K562 (cell line): Measurements from ENCODE around the gene DNAJB12. TPM values are rescaled to one million over a fixed set of nuclear protein-coding genes. Genes with fewer than 3 reads are reported as not detected.

Experiments used
- BRF2 ChIP-seq: IDR thresholded peaks from 3 replicates; pipeline ENCODE4 v1.6.1; 2011; ENCODE audit warnings: borderline replicate concordance, mild to moderate bottlenecking; ENCODE audit not compliant: insufficient read length, insufficient read depth
- CHD1 ChIP-seq: fragments of 200-600 bp; sonication (generic); IDR thresholded peaks from one replicate; pipeline ENCODE4 v1.6.1; 2012; ENCODE audit warnings: mild to moderate bottlenecking, moderate library complexity, low read length, inconsistent platforms
- NCOR1 ChIP-seq: fragments of 450-650 bp; IDR thresholded peaks from 2 replicates; pipeline ENCODE4 v1.6.1; 2016; ENCODE audit warnings: mild to moderate bottlenecking, moderate library complexity
- NR2C1 ChIP-seq, 2 experiments: fragments of 450-650 bp; IDR thresholded peaks; 2 replicates each; pipeline ENCODE4 v1.6.1; 2017; ENCODE audit warnings: mild to moderate bottlenecking in 2 of 2, antibody characterized with exemption in 1 of 2, inconsistent platforms in 1 of 2, missing compliant biosample characterization in 1 of 2, missing genetic modification characterization in 1 of 2
- POLR2B ChIP-seq: fragments of 450-650 bp; IDR thresholded peaks from 2 replicates; pipeline ENCODE4 v1.6.1; 2018; ENCODE audit warnings: low read depth; ENCODE audit not compliant: partially characterized antibody
- RFX5 ChIP-seq: IDR thresholded peaks from 2 replicates; pipeline ENCODE4 v1.6.1; 2011; ENCODE audit warnings: low read depth, mild to moderate bottlenecking, improper control_type of control experiment, low read length
- SMAD4 ChIP-seq: fragments of 250-450 bp; sonication (Bioruptor Pico); conservative IDR thresholded peaks from 2 replicates; pipeline ENCODE4 v1.8.0; 2021; ENCODE audit warnings: inconsistent platforms, mild to moderate bottlenecking, moderate library complexity
- SNAPC5 ChIP-seq: fragments of 250-450 bp; sonication (Bioruptor Pico); IDR thresholded peaks from 2 replicates; pipeline ENCODE4 v1.8.0; 2021; ENCODE audit warnings: moderate library complexity, mild to moderate bottlenecking, inconsistent platforms
- ZNF740 ChIP-seq, 3 experiments: fragments of 200-800 bp in 1 of 3; sonication (Bioruptor generic) in 1 of 3; sonication (generic) in 1 of 3; formaldehyde crosslinking in 1 of 3; IDR thresholded peaks; 2 replicates each; pipeline versions ENCODE4 v1.6.1 to v1.8.0; 2016 to 2022; ENCODE audit warnings: mild to moderate bottlenecking in 2 of 3, missing compliant biosample characterization in 2 of 3, missing genetic modification characterization in 2 of 3, missing genetic modification reagents in 1 of 3
- ZNF764 ChIP-seq: fragments of 250-450 bp; sonication (Bioruptor Pico); IDR thresholded peaks from 2 replicates; pipeline ENCODE4 v1.4.0; 2020; ENCODE audit warnings: low read depth, mild to moderate bottlenecking, moderate library complexity
- polyA plus RNA-seq, 8 experiments: library from polyadenylated mRNA; depleted of rRNA in 4 of 8; stranded (reverse) in 5 of 8; unstranded in 3 of 8; fragments of >200 nt; fragmentation: Nextera tagmentation in 2 of 8; fragmentation: Illumina TruSeq in 1 of 8; extraction: Ambion mirVana in 2 of 8; extraction: Trizol in 1 of 8; gene quantifications; 2 replicates each; pipeline versions ENCODE4 v1.2.1 to v1.2.3, GENCODE V29; 2011 to 2014; ENCODE audit warnings: inconsistent platforms in 1 of 8, missing spikeins in 1 of 8
- total RNA-seq, 7 experiments: library from RNA; depleted of rRNA in 6 of 7; stranded (reverse); fragments of >200 nt in 6 of 7; fragmentation: Illumina TruSeq in 2 of 7; extraction: Trizol in 2 of 7; gene quantifications; 2 replicates each; pipeline versions ENCODE4 v1.2.1 to v1.2.3, GENCODE V29; 2011 to 2021; ENCODE audit warnings: low replicate concordance in 1 of 7

DNAJB12 gene
- total and polyA plus RNA-seq, 9 of the 15 experiments (the other 6 are each of a cell fraction or from before 2014, with no cell fraction given), result 3.5 to 31.5 (median 20.3) TPM

GRCh38 chr10:72321248-72322029 is 33.3 kb downstream of the DNAJB12 start (continued):
- TF ChIP-seq RFX5 (no peak), SNAPC5 (CRISPR knock-in tag) (no peak), SMAD4 (CRISPR knock-in tag) (peak; percentile 10), CHD1 (peak; percentile 56), NCOR1 (no peak; the same call in 1 of the 2 replicates), ZNF764 (no peak), NR2C1 (IDR thresholded peaks at IDR 0.05) (no peak), NR2C1 (tag; IDR thresholded peaks at IDR 0.05) (peak; percentile 10; the same call in 1 of the 2 replicates), BRF2 (no peak), POLR2B (peak; percentile 7), ZNF740 (CRISPR knock-in tag; IDR thresholded peaks at IDR 0.05) (0 out of 2 replicates have a peak, but pooled peaks have one; percentile 16), ZNF740 (tag; IDR thresholded peaks at IDR 0.05) (peak; percentile 61 to 72; a peak in 3 of 4 replicates)
